Measurements from ENCODE around the gene TAOK3. TPM values are rescaled to one million over a fixed set of nuclear protein-coding genes. Genes with fewer than 3 reads are reported as not detected.

TAOK3 gene
- total RNA-seq, 2 donors from 2014 or later, result 52.2 to 52.5 TPM

- TF ChIP-seq, protein P1, sequence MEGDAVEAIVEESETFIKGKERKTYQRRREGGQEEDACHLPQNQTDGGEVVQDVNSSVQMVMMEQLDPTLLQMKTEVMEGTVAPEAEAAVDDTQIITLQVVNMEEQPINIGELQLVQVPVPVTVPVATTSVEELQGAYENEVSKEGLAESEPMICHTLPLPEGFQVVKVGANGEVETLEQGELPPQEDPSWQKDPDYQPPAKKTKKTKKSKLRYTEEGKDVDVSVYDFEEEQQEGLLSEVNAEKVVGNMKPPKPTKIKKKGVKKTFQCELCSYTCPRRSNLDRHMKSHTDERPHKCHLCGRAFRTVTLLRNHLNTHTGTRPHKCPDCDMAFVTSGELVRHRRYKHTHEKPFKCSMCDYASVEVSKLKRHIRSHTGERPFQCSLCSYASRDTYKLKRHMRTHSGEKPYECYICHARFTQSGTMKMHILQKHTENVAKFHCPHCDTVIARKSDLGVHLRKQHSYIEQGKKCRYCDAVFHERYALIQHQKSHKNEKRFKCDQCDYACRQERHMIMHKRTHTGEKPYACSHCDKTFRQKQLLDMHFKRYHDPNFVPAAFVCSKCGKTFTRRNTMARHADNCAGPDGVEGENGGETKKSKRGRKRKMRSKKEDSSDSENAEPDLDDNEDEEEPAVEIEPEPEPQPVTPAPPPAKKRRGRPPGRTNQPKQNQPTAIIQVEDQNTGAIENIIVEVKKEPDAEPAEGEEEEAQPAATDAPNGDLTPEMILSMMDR (IDR thresholded peaks at IDR 0.05), result no peak
- TF ChIP-seq POLR2AphosphoS5 (IDR thresholded peaks at IDR 0.05) (no peak), POLR2A (IDR thresholded peaks at IDR 0.05) (no peak)
- H3K36me3 ChIP-seq, result no peaks in the 10 kb centered on the region
- no peaks in the 10 kb centered on the region for H3K9me3 ChIP-seq
- H3K27ac ChIP-seq, result no peak overlapping the region
- no peak for DNase-seq (ENCODE audit: low spot score)
- 67% methylated on average over 8 of the region's 8 CpGs for WGBS
- intact Hi-C loops (cut with DNase I), result no loop called here
- H3K27me3 ChIP-seq (replicated peaks; ENCODE audit: insufficient read depth), result no peaks in the 10 kb centered on the region
- no peak overlapping the region for H3K4me3 ChIP-seq
- H3K4me1 ChIP-seq (replicated peaks), result no peaks in the 10 kb centered on the region
Measured at GRCh38 chr12:118307069-118307954, 65.4 kb downstream of the TAOK3 start.

- 52% methylated on average over 4 of the region's 4 CpGs for WGBS
- no peak for TF ChIP-seq POLR2AphosphoS5 (IDR thresholded peaks at IDR 0.05)
- TF ChIP-seq POLR2A (IDR thresholded peaks at IDR 0.05), result no peak
- TF ChIP-seq, protein P1 (IDR thresholded peaks at IDR 0.05), result no peak
- Histone ChIP-seq H3K27me3 (replicated peaks; ENCODE audit: insufficient read depth) (no peaks in the 10 kb centered on the region), H3K36me3 (no peaks in the 10 kb centered on the region), H3K4me1 (replicated peaks) (no peaks in the 10 kb centered on the region), H3K9me3 (no peaks in the 10 kb centered on the region), H3K27ac (no peak overlapping the region), H3K4me3 (no peak overlapping the region)
- DNase-seq (ENCODE audit: low spot score), result no peak
- intact Hi-C loops (cut with DNase I), result no loop called here
Measured at GRCh38 chr12:118304093-118304492, 68.6 kb downstream of the TAOK3 start.

DNA sequence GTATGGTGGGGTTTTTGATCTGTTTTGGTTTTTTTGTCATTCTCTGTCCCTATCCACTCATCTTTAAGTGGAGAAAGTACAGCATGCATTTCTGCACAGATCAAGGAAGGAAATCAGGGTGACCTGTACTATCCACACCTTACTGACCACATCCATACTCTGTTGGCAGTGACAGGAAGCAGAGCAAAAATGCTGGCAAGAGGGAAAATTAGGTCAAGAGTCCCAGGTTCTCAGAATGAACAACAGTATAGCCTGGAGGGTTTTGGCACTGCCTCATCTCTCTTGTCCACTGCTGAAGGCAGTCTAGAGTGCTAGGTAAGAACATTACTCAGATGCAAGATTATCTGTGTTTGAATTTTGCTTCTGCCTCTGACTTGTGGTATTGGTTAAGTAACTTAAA, 70.7 kb downstream of the TAOK3 start:
- Histone ChIP-seq H3K4me3 (no peak overlapping the region), H3K27ac (no peak overlapping the region), H3K36me3 (no peaks in the 10 kb centered on the region), H3K4me1 (replicated peaks) (no peaks in the 10 kb centered on the region), H3K9me3 (no peaks in the 10 kb centered on the region), H3K27me3 (replicated peaks; ENCODE audit: insufficient read depth) (no peaks in the 10 kb centered on the region)
- no peak for TF ChIP-seq POLR2AphosphoS5 (IDR thresholded peaks at IDR 0.05)
- DNase-seq (ENCODE audit: low spot score), result no peak
- intact Hi-C loops (cut with DNase I), result no loop called here

- Histone ChIP-seq H3K27me3 (replicated peaks; ENCODE audit: insufficient read depth) (no peaks in the 10 kb centered on the region), H3K36me3 (no peaks in the 10 kb centered on the region), H3K9me3 (no peaks in the 10 kb centered on the region), H3K27ac (no peak overlapping the region), H3K4me3 (no peak overlapping the region), H3K4me1 (replicated peaks) (no peaks in the 10 kb centered on the region)
- intact Hi-C loops (cut with DNase I), result no loop called here
- WGBS, result 57% methylated on average over 5 of the region's 5 CpGs
- no peak for DNase-seq (ENCODE audit: low spot score)
- TF ChIP-seq, protein P1 (IDR thresholded peaks at IDR 0.05), result no peak
- TF ChIP-seq POLR2AphosphoS5 (IDR thresholded peaks at IDR 0.05), result no peak
- TF ChIP-seq POLR2A (IDR thresholded peaks at IDR 0.05), result no peak
Measured at GRCh38 chr12:118299791-118300460, 72.8 kb downstream of the TAOK3 start.

DNA sequence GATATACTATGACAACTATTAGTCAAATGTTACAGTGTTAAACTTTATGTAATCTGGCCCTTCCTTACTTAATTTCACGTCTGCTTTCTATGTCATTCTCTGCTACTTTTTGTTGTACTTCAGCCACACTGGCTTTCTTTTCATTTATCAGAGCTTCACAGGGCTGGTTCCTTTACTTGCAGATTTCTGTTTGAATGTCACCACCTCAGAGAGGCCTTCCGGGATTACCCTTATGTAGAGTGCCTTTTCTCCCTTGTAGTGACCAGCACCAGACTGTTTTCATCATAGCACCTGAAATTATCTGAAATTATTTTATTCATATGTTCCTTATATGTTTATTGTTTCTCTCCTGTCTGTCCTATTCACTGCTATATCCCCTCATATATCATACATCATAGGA, 75.4 kb downstream of the TAOK3 start:
- intact Hi-C loops (cut with DNase I), result no loop called here
- no peak overlapping the region for H3K27ac ChIP-seq
- WGBS, result 96% methylated on average over 2 of the region's 2 CpGs
- no peaks in the 10 kb centered on the region for H3K27me3 ChIP-seq (replicated peaks; ENCODE audit: insufficient read depth)
- no peaks in the 10 kb centered on the region for H3K9me3 ChIP-seq
- H3K4me1 ChIP-seq (replicated peaks), result no peaks in the 10 kb centered on the region
- H3K4me3 ChIP-seq, result no peak overlapping the region
- DNase-seq (ENCODE audit: low spot score), result no peak
- TF ChIP-seq, protein P1 (IDR thresholded peaks at IDR 0.05), result no peak
- TF ChIP-seq POLR2AphosphoS5 (IDR thresholded peaks at IDR 0.05) (no peak), POLR2A (IDR thresholded peaks at IDR 0.05) (no peak)
- H3K36me3 ChIP-seq, result no peaks in the 10 kb centered on the region

All from prostate gland (tissue), 2 donors.